B cell (primary cell): Measurements from ENCODE around the gene RAX2.

Source experiments
- CTCF ChIP-seq: fragments of 200-600 bp; IDR thresholded peaks from one replicate; pipeline ENCODE4 v1.8.0; 2022; ENCODE audit warnings: antibody characterized with exemption, mild to moderate bottlenecking
- EZH2 ChIP-seq: IDR thresholded peaks from 2 replicates; pipeline ENCODE4 v1.6.1; 2012; ENCODE audit warnings: borderline replicate concordance, low read depth, mild to moderate bottlenecking, moderate library complexity, low read length; ENCODE audit not compliant: insufficient read depth, poor library complexity, severe bottlenecking

- no peak for TF ChIP-seq CTCF
- no peak for TF ChIP-seq EZH2
Observed at GRCh38 chr19:3807131-3807480, 35.1 kb upstream of the RAX2 start.
